Measurements from ENCODE around the gene MOSMO. TPM values are rescaled to one million over a fixed set of nuclear protein-coding genes. Genes with fewer than 3 reads are reported as not detected.

The MOSMO gene
- polyA plus RNA-seq, 3 donors, result 0.95 to 9.1 (median 2.5) TPM

DNA sequence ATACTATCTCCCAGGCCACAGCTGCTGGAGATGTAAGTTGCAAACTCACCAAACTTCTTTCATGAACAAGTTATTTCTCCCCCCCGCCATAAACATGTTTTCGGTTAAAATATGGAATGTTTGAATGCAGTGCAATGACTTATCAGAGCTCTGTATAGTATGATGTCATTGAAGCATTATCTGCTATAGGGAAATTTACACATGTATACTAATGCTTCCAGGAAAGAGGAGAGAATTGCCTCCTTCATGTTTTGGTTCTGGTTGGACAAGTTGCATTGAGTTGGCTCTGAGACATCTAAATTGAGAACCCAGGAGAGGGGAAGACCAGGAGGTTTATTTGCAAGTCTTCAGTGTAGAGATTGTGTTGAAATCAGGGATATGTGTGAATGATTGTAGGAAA is 34.0 kb upstream of the MOSMO start:
- Histone ChIP-seq H3K79me2 (ENCODE audit: insufficient read depth, low read length) (no peaks in the 10 kb centered on the region), H2AFZ (ENCODE audit: insufficient read depth, low read depth, low read length, poor library complexity, severe bottlenecking) (no peak overlapping the region), H3K9me3 (replicated peaks in 1 of 2; ENCODE audit: control insufficient read depth in 1 of 2, insufficient read depth in 1 of 2, low read length in 2 of 2) (no peaks in the 10 kb centered on the region), H3K4me3 (replicated peaks in 1 of 3; ENCODE audit: low read depth in 2 of 3, low read length in 3 of 3) (no peak overlapping the region), H3K4me2 (replicated peaks; ENCODE audit: extremely low read depth, low read length, poor library complexity, severe bottlenecking) (no peak overlapping the region), H4K20me1 (ENCODE audit: insufficient read depth, low read length) (peaks cover 12% of the 10 kb centered on the region), H3K27ac (ENCODE audit: low read depth in 1 of 2, low read length in 2 of 2) (no peak overlapping the region), H3K27me3 (ENCODE audit: control insufficient read depth in 2 of 2, insufficient read depth in 2 of 2, low read length in 2 of 2) (no peaks in the 10 kb centered on the region), H3K36me3 (replicated peaks in 1 of 2; ENCODE audit: control insufficient read depth in 1 of 2, insufficient read depth in 2 of 2, low read length in 2 of 2) (peaks cover 98 to 100% of the 10 kb centered on the region in 2 donors), H3K9ac (ENCODE audit: insufficient read depth, low read length, poor library complexity, severe bottlenecking) (no peak overlapping the region), H3K4me1 (ENCODE audit: control insufficient read depth in 1 of 2, insufficient read depth in 2 of 2, low read length in 2 of 2) (no peaks in the 10 kb centered on the region)
- H3K4me3 Mint-ChIP-seq, result no peak overlapping the region
- H3K27ac Mint-ChIP-seq, result no peak overlapping the region
- no peaks in the 10 kb centered on the region for H3K4me1 Mint-ChIP-seq
- no peaks in the 10 kb centered on the region for H3K9me3 Mint-ChIP-seq
- peaks cover 59 to 60% of the 10 kb centered on the region in 2 donors for H3K36me3 Mint-ChIP-seq
- no peak for DNase-seq
- WGBS (ENCODE audit: insufficient coverage), result no CpG with 5 or more reads among the region's 2 CpGs
- TF ChIP-seq, protein P1, sequence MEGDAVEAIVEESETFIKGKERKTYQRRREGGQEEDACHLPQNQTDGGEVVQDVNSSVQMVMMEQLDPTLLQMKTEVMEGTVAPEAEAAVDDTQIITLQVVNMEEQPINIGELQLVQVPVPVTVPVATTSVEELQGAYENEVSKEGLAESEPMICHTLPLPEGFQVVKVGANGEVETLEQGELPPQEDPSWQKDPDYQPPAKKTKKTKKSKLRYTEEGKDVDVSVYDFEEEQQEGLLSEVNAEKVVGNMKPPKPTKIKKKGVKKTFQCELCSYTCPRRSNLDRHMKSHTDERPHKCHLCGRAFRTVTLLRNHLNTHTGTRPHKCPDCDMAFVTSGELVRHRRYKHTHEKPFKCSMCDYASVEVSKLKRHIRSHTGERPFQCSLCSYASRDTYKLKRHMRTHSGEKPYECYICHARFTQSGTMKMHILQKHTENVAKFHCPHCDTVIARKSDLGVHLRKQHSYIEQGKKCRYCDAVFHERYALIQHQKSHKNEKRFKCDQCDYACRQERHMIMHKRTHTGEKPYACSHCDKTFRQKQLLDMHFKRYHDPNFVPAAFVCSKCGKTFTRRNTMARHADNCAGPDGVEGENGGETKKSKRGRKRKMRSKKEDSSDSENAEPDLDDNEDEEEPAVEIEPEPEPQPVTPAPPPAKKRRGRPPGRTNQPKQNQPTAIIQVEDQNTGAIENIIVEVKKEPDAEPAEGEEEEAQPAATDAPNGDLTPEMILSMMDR (IDR thresholded peaks at IDR 0.05), result no peak
- intact Hi-C loops (cut with micrococcal nuclease), result no loop called here
- no peaks in the 10 kb centered on the region for H3K27me3 Mint-ChIP-seq (ENCODE audit: low read depth in 3 of 3)

DNA sequence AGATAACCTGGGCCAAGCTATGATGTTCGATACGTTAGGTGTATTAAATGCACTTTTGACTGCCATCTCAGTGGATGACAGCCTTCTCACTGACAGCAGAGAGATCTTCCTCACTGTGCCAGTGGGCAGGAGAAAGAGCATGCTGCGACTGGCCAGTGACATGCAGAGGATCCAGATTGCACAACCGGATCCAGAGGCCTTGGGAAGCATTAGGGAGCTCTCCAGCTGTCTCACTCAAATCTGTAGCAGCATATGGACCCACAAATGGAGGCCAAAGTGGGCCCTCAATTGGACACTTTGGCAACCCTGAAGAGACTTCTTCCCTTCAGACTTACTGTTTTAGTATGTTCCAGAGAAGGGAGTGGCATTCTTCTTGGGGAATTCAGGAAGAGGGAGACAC is 27.9 kb upstream of the MOSMO start:
- H3K4me1 ChIP-seq (ENCODE audit: control insufficient read depth in 1 of 2, insufficient read depth in 2 of 2, low read length in 2 of 2), result no peaks in the 10 kb centered on the region
- H3K36me3 Mint-ChIP-seq, result peaks cover 76 to 82% of the 10 kb centered on the region in 2 donors
- H3K79me2 ChIP-seq (ENCODE audit: insufficient read depth, low read length), result no peaks in the 10 kb centered on the region
- no peak for DNase-seq
- WGBS (ENCODE audit: insufficient coverage), result 93% methylated on average over 2 of the region's 4 CpGs
- no peak overlapping the region for H3K4me3 Mint-ChIP-seq
- H3K27ac Mint-ChIP-seq, result no peak overlapping the region
- H3K9me3 Mint-ChIP-seq, result no peaks in the 10 kb centered on the region
- H3K36me3 ChIP-seq (replicated peaks in 1 of 2; ENCODE audit: control insufficient read depth in 1 of 2, insufficient read depth in 2 of 2, low read length in 2 of 2), result peaks cover 99 to 100% of the 10 kb centered on the region in 2 donors
- no peak overlapping the region for H3K4me2 ChIP-seq (replicated peaks; ENCODE audit: extremely low read depth, low read length, poor library complexity, severe bottlenecking)
- H3K9me3 ChIP-seq (replicated peaks in 1 of 2; ENCODE audit: control insufficient read depth in 1 of 2, insufficient read depth in 1 of 2, low read length in 2 of 2), result no peaks in the 10 kb centered on the region
- H3K4me1 Mint-ChIP-seq, result no peaks in the 10 kb centered on the region
- H3K27me3 Mint-ChIP-seq (ENCODE audit: low read depth in 3 of 3), result no peaks in the 10 kb centered on the region
- intact Hi-C loops (cut with micrococcal nuclease), result no loop called here
- no peak overlapping the region for H3K4me3 ChIP-seq (replicated peaks in 1 of 3; ENCODE audit: low read depth in 2 of 3, low read length in 3 of 3)
- peaks cover 5% of the 10 kb centered on the region for H4K20me1 ChIP-seq (ENCODE audit: insufficient read depth, low read length)
- TF ChIP-seq, protein P1 (IDR thresholded peaks at IDR 0.05), result no peak
- H3K27ac ChIP-seq (ENCODE audit: low read depth in 1 of 2, low read length in 2 of 2), result no peak overlapping the region
- no peak overlapping the region for H2AFZ ChIP-seq (ENCODE audit: insufficient read depth, low read depth, low read length, poor library complexity, severe bottlenecking)
- H3K27me3 ChIP-seq (ENCODE audit: control insufficient read depth in 2 of 2, insufficient read depth in 2 of 2, low read length in 2 of 2), result no peaks in the 10 kb centered on the region
- H3K9ac ChIP-seq (ENCODE audit: insufficient read depth, low read length, poor library complexity, severe bottlenecking), result no peak overlapping the region

Data from CD14-positive monocyte (primary cell).